Common myeloid progenitor, CD34-positive (primary cell): ENCODE data around the gene SF3A1.

Source experiments
- CTCF ChIA-PET: fragments of 350-600 bp; sonication (Branson Sonifier 250); formaldehyde crosslinking; loops from one replicate; lab custom pipeline; 2021; ENCODE audit warnings: antibody characterized with exemption; lab: Charles Lee
- POLR2A ChIA-PET: fragments of 350-600 bp; sonication (Branson Sonifier 250); formaldehyde crosslinking; loops from one replicate; lab custom pipeline; 2021; ENCODE audit warnings: antibody characterized with exemption; lab: Charles Lee
- DNase-seq, 3 donors: peaks; one replicate each; pipeline versions ENCODE4 v3.0.0 to v3.0.0-alpha.2; 2013
- H3K27ac ChIP-seq, 2 experiments: 1 replicate in 1 of 2; 2 replicates in 1 of 2; pipeline ENCODE4 v1.7.0; 2013; ENCODE audit warnings: inconsistent platforms in 2 of 2, low read length in 2 of 2, mild to moderate bottlenecking in 2 of 2, low read depth in 1 of 2, moderate library complexity in 1 of 2; ENCODE audit not compliant: severe bottlenecking in 2 of 2, insufficient read depth in 1 of 2, poor library complexity in 1 of 2
- H3K27me3 ChIP-seq, 5 experiments: replicated peaks in 2 of 5; 1 replicate in 3 of 5; 2 replicates in 2 of 5; pipeline versions ENCODE4 v1.6.1 to v1.7.0; 2013; ENCODE audit warnings: low read length in 4 of 5, mild to moderate bottlenecking in 2 of 5, moderate library complexity in 2 of 5, inconsistent platforms in 1 of 5; ENCODE audit not compliant: insufficient read depth in 5 of 5, control insufficient read depth in 4 of 5
- H3K36me3 ChIP-seq, 4 experiments: 1 replicate in 2 of 4; 2 replicates in 2 of 4; pipeline versions ENCODE4 v1.6.1 to v1.7.0; 2013; ENCODE audit warnings: low read length in 3 of 4, control low read depth in 1 of 4, mild to moderate bottlenecking in 1 of 4; ENCODE audit not compliant: control insufficient read depth in 4 of 4, insufficient read depth in 4 of 4
- H3K4me1 ChIP-seq, 4 experiments: 1 replicate in 3 of 4; 2 replicates in 1 of 4; pipeline versions ENCODE4 v1.6.1 to v1.7.1; 2013; ENCODE audit warnings: low read length in 3 of 4, mild to moderate bottlenecking in 3 of 4, control low read depth in 1 of 4, inconsistent platforms in 1 of 4, moderate library complexity in 1 of 4; ENCODE audit not compliant: control insufficient read depth in 4 of 4, insufficient read depth in 4 of 4; ENCODE audit errors: control extremely low read depth in 1 of 4
- H3K4me3 ChIP-seq, 7 experiments: 1 replicate in 4 of 7; 2 replicates in 3 of 7; pipeline versions ENCODE4 v1.5.1 to v1.7.0; 2013; ENCODE audit warnings: mild to moderate bottlenecking in 7 of 7, low read length in 6 of 7, moderate library complexity in 6 of 7, inconsistent platforms in 2 of 7, low read depth in 2 of 7, control low read depth in 1 of 7; ENCODE audit not compliant: insufficient read depth in 4 of 7, control insufficient read depth in 1 of 7; ENCODE audit errors: extremely low read depth in 1 of 7
- H3K9me3 ChIP-seq, 5 experiments: 1 replicate in 4 of 5; 2 replicates in 1 of 5; pipeline versions ENCODE4 v1.6.1 to v1.7.1; 2013; ENCODE audit warnings: low read length in 4 of 5, mild to moderate bottlenecking in 2 of 5, inconsistent platforms in 1 of 5, low read depth in 1 of 5, moderate library complexity in 1 of 5; ENCODE audit not compliant: control insufficient read depth in 4 of 5, insufficient read depth in 2 of 5; ENCODE audit errors: control extremely low read depth in 1 of 5
- WGBS: methylation state at CpG from one replicate; pipeline ENCODE4 v1.1.5; 2013; ENCODE audit not compliant: insufficient coverage; 5-methylcytosine and 5-hydroxymethylcytosine counted together

SF3A1 gene

DNA sequence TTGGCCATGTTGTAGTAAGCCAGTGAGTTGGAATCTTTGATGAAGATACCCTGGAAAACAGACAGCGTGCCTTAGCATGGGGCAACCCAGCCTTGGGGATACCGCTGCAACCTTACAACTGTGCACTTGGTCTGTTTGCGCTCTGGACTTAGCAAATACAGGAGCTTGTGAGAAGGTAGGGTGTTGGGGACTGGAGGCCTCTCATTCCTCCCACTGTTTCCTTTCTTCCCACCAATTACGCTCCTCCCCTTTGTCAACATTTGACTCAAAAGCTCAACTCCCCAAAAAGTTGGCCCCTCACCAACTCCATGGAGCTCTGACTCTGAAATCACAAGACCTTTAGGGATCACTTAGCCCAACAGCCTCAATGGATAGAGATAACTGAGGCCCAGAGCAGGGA, 22.0 kb downstream of the SF3A1 start:
- no peak for DNase-seq
- peaks cover 0 to 8% (median 1%) of the 10 kb centered on the region in 4 experiments for H3K4me1 ChIP-seq
- H3K4me3 ChIP-seq: no peak overlapping the region
- no peaks in the 10 kb centered on the region for H3K27me3 ChIP-seq
- no peaks in the 10 kb centered on the region for H3K9me3 ChIP-seq
- ChIA-PET CTCF (interaction anchor here (2.1 to 2.8 kb wide), 3 partner anchors 9 to 57 kb away, joined by 6 to 15 read pairs (median 8); no protein-coding TSS in a partner anchor), POLR2A (no interaction called here)
- no peak overlapping the region for H3K27ac ChIP-seq
- peaks cover 19 to 85% (median 66%) of the 10 kb centered on the region in 4 experiments for H3K36me3 ChIP-seq
- WGBS: 89% methylated on average over 1 of the region's 4 CpGs

DNA sequence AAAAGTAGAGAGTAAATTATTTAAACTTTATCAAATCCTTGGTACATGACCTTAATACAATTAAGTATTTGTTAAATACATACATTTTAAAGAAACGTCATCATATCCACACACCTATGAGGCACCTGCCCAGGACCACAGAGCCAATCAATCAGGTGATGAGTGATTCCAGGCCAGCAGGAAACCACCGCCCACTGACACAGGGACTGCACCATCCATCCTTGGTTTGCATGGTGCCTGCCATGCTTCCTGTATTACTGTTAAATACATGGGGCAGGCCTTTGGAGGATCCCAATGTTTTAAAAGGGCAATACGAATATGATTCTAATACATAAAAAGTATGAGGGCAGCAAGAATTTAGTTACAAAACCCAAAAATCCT, 23.0 kb downstream of the SF3A1 start:
- Histone ChIP-seq H3K4me1 (peaks cover 0 to 8% (median 1%) of the 10 kb centered on the region in 4 experiments), H3K27me3 (no peaks in the 10 kb centered on the region), H3K36me3 (peaks cover 16 to 75% (median 58%) of the 10 kb centered on the region in 4 experiments), H3K4me3 (no peak overlapping the region), H3K9me3 (no peaks in the 10 kb centered on the region), H3K27ac (no peak overlapping the region)
- DNase-seq: no peak
- ChIA-PET CTCF (interaction anchor here (1.2 to 2.6 kb wide), 6 partner anchors 10 to 57 kb away, joined by 3 to 9 read pairs (median 4); no protein-coding TSS in a partner anchor), POLR2A (no interaction called here)
- WGBS: 88% methylated on average over 1 of the region's 3 CpGs

DNA sequence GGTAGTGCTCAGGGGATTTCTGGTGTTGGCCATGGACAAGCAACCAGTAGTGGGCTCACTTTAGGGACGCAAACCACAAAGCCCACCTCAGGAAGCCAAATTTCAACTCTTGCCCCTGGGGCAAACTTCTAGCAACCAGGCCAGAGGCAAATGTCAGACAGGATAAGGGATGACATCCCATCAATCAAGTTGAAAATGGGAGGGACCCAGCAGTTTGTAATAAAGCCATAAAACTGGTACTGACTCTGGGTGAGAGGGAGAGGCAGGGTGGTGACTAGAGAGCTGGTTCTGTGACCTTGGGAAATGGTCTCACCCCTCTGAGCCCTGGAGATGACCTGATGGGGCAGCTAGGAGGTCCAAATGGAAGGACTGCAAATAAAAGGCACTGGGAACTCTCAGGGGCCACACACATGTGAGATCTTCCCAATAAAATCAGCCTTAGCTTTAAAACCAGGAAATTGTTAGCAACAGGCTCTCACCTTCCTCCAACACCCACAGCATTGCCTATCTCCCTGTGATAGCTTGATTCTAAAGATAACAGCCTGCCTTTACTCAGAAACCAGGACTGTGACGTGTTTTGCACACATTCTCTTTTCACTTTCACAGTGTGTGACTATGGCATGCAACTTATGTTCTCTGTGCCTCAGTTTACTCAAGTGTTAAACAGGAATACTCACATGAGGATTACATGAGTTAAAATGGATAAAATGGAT, 23.5 kb downstream of the SF3A1 start:
- H3K36me3 ChIP-seq: peaks cover 16 to 71% (median 53%) of the 10 kb centered on the region in 4 experiments
- DNase-seq: no peak
- no peaks in the 10 kb centered on the region for H3K9me3 ChIP-seq
- H3K4me1 ChIP-seq: peaks cover 0 to 8% (median 1%) of the 10 kb centered on the region in 4 experiments
- H3K27ac ChIP-seq: no peak overlapping the region
- no peak overlapping the region for H3K4me3 ChIP-seq
- WGBS: 92% methylated on average over 2 of the region's 2 CpGs
- POLR2A ChIA-PET: no interaction called here
- CTCF ChIA-PET: interaction anchor here (1.2 to 2.6 kb wide), 5 partner anchors 18 to 58 kb away, joined by 3 to 9 read pairs (median 3); no protein-coding TSS in a partner anchor
- no peaks in the 10 kb centered on the region for H3K27me3 ChIP-seq

- H3K36me3 ChIP-seq: peaks cover 16 to 65% (median 49%) of the 10 kb centered on the region in 4 experiments
- CTCF ChIA-PET: interaction anchor here (1.2 to 2.6 kb wide), 5 partner anchors 17 to 45 kb away, joined by 3 to 9 read pairs (median 3); no protein-coding TSS in a partner anchor
- H3K27me3 ChIP-seq: no peaks in the 10 kb centered on the region
- 96% methylated on average over 4 of the region's 5 CpGs for WGBS
- no peak overlapping the region for H3K4me3 ChIP-seq
- H3K4me1 ChIP-seq: peaks cover 1 to 11% (median 3%) of the 10 kb centered on the region in 4 experiments
- H3K27ac ChIP-seq: no peak overlapping the region
- no peaks in the 10 kb centered on the region for H3K9me3 ChIP-seq
- no peak for DNase-seq
- POLR2A ChIA-PET: interaction anchor here (0.5 kb wide), 1 partner anchor 144 kb away, joined by 3 read pairs; no protein-coding TSS in a partner anchor
Measured at GRCh38 chr22:30332551-30332950, 24.1 kb downstream of the SF3A1 start.

- ChIA-PET CTCF (interaction anchor here (0.8 to 3.5 kb wide), 10 partner anchors 14 to 62 kb away, joined by 3 to 27 read pairs (median 3); partner anchors contain the start of genes CASTOR1 and RNF215), POLR2A (interaction anchor here (1.0 kb wide), 2 partner anchors 9 to 29 kb away, joined by 3 read pairs; partner anchors contain the start of genes CCDC157 and SF3A1)
- no peak for DNase-seq
- WGBS: 100% methylated on average over 2 of the region's 3 CpGs
- Histone ChIP-seq H3K36me3 (peaks cover 3 to 25% (median 13%) of the 10 kb centered on the region in 4 experiments), H3K4me1 (peaks cover 13 to 42% (median 36%) of the 10 kb centered on the region in 4 experiments), H3K4me3 (no peak overlapping the region), H3K27ac (no peak overlapping the region), H3K27me3 (no peaks in the 10 kb centered on the region), H3K9me3 (no peaks in the 10 kb centered on the region)
Measured at GRCh38 chr22:30328466-30329049, 28.1 kb downstream of the SF3A1 start.

GRCh38 chr22:30327864-30328345, 28.8 kb downstream of the SF3A1 start:
- Histone ChIP-seq H3K4me3 (no peak overlapping the region), H3K27me3 (no peaks in the 10 kb centered on the region), H3K9me3 (no peaks in the 10 kb centered on the region), H3K4me1 (peaks cover 13 to 36% (median 36%) of the 10 kb centered on the region in 4 experiments), H3K36me3 (peaks cover 2 to 19% (median 9%) of the 10 kb centered on the region in 4 experiments), H3K27ac (no peak overlapping the region)
- DNase-seq: no peak
- 97% methylated on average over 4 of the region's 5 CpGs for WGBS
- CTCF ChIA-PET: interaction anchor here (1.0 to 3.5 kb wide), 8 partner anchors 13 to 62 kb away, joined by 3 to 27 read pairs (median 4); partner anchors contain the start of gene CASTOR1
- POLR2A ChIA-PET: interaction anchor here (1.0 to 1.2 kb wide), 3 partner anchors 9 to 37 kb away, joined by 3 to 4 read pairs (median 3); partner anchors contain the start of genes CCDC157 and SF3A1
